ENCODE measurements around the gene MANBA.
"Not testable (repeated sequence)": the region's sequence is repeated elsewhere in the genome, so short reads cannot be mapped to it uniquely, and the experiment has no call there.

Gene MANBA

DNA sequence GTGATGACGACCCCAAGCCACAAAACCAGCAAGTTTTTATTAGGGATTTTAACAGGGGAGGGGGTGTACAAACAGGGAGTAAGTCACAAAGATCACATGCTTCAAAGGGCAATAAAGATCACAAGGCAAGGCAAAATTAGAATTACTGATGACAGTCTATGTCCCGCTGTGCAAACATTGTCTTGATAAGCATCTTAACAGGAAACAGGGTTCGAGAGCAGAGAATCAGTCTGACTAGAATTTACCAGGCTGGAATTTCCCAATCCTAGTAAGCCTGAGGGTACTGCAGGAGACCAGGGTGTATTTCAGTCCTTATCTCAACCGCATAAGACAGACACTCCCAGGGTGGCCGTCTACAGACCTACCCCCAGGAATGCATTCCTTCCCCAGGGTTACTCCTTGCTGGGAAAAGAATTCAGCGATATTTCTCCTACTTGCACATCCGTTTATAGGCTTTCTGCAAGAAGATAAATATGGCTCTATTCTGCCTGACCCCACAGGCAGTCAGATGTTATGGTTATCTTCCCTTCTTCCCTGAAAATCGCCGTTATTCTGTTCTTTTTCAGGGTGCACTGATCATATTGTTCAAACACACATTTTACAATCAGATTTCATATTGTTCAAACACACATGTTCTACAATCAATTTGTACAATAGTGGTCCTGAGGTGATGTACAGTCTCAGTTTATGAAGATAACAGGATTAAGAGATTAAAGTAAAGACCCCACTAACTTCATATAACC, 41.8 kb downstream of the MANBA start:
- not testable (repeated sequence) for DNase-seq

DNA sequence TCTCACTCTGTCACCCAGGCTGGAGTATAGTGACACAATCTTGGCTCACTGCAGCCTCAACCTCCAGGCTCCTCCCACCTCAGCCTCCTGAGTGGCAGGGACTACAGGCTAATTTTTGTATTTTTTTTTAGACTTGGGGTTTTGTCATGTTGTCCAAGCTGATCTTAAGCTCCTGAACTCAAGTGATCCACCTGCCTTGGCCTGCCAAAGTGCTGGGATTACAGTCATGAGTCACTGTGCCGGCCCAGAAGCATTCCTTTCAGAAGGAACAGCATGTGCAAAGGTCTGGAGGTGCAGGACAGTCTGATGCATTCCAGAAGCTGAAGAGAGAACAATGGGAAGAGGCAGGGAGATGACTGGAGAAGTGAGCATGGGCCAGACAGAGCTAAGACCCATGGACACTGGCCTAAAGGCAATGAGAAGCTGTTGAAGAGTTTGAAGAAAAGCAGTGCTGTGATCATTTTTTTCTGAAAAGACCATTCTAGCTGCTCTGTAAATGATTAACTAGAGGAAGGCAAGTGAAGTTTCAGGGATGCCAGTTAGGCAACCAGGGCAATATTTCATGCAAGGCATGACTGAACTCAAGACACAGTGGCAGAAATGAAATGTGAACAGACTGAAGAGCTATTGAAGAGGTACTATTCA, 43.2 kb downstream of the MANBA start:
- no peak for DNase-seq

GRCh38 chr4:102715057-102715456, 45.7 kb downstream of the MANBA start:
- DNase-seq, result no peak

DNA sequence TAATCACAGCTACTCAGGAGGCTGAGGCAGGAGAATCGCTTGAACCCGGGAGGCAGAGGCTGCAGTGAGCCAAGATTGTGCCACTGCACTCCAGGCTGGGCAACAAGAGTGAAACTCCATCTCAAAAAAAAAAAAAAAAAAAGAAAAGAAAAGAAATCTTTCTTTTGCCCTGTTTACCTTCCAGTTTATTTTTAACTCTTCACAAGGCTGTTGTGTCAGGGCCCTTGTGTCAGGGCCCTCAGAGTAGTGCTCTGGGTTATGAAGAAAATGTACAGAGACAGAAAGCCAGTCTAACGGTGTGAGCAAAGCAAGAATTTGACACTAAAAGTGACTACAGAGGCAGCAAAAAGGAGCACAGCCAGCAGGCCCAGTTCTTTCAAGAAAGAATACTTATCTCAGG, 47.0 kb downstream of the MANBA start:
- DNase-seq, result not testable (repeated sequence)

DNA sequence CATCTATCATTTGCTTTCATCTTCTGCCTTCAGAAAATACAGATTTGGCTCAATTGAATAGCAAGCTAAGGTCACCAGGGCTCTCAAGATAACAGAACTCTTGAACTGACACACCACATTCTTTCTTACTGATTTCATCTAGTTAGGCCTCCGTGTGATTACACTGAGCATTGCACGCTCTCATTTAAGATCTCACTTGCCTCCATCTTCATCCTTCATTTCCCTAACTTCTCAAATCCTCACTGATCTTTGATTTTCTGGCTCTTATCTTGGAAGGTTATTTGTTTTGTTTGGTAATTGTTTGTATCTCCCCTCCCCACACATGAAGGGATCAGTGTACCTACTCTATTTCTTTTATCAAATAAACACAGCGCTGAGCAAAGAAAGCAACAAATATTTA, 47.7 kb downstream of the MANBA start:
- no peak for DNase-seq

- DNase-seq, result no peak
Observed at GRCh38 chr4:102710986-102711385, 49.8 kb downstream of the MANBA start.

DNA sequence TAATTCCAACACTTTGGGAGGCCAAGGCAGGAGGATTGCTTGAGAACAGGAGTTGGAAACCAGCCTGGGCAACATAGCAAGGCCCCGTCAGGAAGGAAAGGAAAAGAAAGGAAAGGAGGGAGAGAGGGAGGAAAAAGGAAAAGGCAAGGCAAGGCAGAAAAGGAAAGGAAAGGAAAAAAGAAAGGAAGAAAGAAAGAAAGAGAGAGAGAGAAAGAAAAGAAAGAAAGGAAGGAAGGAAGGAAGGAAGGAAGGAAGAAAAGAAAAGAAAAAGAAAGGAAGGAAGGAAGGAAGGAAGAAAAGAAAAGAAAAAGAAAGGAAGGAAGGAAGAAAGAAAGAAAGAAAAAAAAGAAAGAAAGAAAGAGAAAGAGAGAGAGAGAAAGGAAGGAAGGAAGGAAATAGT, 51.7 kb downstream of the MANBA start:
- DNase-seq, result not testable (repeated sequence)

DNA sequence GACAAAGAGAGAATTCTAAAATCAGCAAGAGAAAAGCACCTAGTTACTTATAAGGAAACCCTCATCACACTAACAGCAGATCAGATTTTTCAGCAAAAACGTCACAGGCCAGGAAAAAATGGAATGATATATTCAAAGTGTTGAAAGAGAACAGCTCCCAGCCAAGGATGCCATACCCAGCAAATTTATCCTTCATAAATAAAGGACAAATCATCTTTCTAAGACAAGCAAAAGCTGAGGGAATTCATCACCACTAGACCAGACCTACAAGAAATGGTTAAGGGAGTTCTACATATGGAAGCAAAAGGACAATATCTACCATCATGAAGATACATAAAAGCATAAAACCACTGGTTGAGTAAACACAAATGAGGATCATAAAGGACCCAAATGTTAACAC, 53.6 kb downstream of the MANBA start:
- DNase-seq, result no peak

GRCh38 chr4:102705391-102705935, 55.3 kb downstream of the MANBA start:
- DNase-seq, result no peak

DNA sequence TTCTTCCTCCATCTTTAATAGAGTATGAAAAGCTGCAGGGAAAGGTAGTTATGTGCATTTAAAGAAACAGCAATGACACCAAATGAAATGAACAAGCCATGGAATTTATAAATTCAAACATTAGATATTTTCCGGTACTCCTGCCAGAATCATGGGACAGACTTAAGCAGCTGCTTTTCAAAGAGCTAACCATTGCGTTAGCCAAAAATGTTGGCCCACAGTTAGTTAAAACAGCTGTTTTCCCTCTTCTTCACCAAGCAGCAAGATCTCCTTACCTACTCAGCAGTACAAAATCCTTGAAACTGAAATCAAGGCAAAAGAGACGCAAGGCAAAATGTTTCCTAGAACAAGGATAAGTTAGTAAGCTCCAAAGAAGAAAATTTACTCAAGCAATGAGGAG, 64.0 kb downstream of the MANBA start:
- DNase-seq, result no peak

DNA sequence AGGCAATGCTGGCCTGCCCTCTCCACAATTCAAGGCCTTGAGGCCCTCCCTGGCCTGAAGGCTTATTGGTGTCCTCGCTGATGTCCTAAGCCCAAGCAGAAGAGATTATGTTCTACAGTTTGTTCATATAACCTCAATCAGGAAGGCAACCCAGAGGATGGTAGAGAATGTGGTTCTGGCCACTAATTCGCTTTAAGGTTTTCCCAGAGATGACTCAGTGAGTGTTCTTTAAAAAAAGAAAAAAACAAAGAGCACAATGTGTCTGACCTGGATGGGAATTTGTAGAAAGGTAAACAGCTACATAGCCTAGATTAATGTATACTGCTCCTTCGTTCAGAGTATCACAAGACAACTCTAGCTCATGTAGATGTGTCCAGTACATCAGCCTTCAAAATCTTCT, 66.0 kb downstream of the MANBA start:
- no peak for DNase-seq

DNA sequence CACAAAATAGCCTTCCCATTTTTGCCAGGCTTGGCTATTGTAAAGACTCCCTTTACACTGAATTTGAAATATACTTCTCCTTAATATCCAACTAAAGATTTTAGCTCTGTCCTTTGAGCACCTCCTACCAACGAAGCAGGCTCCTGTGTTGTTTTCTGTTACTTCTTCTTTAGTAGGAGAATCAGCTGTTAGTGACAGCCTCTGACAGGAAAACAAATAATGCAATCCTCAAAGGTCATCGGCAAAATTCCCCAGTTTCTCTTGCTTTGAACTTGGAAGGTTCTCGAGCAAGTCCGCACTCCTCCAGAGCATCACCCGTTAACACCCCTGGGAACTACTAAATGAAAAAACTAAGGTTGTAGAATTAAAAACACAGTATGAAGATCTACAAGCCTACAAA, 66.9 kb downstream of the MANBA start:
- no peak for DNase-seq

GRCh38 chr4:102693262-102693850, 67.4 kb downstream of the MANBA start:
- DNase-seq, result no peak

GRCh38 chr4:102692474-102692873, 68.3 kb downstream of the MANBA start:
- no peak for DNase-seq

DNA sequence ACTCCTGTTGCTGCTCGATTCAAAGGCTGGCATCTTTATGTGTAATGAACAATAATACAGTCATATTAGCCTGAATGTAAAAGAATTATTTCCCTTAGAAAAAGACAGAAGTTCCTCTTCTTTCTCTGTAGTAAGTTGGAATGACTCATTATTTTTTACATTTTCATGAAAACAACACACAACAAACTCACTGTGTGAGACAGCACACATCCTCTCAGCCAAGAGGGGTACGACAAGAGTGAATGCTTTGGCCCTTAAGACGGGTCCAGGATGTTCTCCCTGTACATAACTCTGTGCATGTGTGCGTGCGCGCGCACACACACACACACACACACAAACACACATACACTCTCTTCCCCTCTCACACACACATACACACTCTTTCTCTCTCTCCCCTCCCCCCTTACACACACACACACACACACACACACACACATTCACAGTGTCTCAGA, 72.8 kb downstream of the MANBA start:
- DNase-seq, result no peak

DNA sequence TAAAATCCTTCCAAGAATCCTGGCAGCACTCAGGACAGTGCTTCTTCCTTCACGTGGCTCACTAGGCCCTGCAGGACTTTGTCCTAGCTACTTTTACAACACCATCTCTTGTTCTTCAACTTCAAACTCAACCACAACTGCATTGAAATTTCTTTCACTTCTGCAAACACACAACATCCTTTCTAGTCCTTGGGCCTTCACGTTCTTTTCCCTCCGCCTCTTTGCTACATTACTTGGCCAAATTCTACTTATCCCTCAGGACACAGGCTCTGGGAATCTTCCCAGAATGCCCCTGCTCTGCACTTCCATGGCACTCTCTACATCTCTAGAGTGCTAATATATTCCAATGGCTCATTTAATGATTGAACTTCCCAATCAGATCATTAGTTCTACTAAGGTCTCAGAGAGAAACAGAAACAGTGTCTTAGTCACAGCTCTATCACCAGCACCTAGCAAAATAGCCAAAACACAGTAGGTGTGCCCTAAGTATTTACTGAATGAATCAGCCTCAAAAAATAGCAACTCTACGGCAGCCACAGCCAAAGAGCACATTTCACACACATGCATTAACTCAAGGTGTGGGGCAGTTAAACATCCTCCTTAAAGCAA, 73.3 kb downstream of the MANBA start:
- DNase-seq, result no peak

GRCh38 chr4:102685768-102686167, 75.0 kb downstream of the MANBA start:
- DNase-seq, result no peak

- no peak for DNase-seq
Observed at GRCh38 chr4:102684610-102685052, 76.1 kb downstream of the MANBA start.

- no peak for DNase-seq
Observed at GRCh38 chr4:102683881-102684609, 76.7 kb downstream of the MANBA start.

- no peak for DNase-seq
Observed at GRCh38 chr4:102678695-102679335, 82.0 kb downstream of the MANBA start.

- no peak for DNase-seq
Observed at GRCh38 chr4:102678107-102678506, 82.7 kb downstream of the MANBA start.

DNA sequence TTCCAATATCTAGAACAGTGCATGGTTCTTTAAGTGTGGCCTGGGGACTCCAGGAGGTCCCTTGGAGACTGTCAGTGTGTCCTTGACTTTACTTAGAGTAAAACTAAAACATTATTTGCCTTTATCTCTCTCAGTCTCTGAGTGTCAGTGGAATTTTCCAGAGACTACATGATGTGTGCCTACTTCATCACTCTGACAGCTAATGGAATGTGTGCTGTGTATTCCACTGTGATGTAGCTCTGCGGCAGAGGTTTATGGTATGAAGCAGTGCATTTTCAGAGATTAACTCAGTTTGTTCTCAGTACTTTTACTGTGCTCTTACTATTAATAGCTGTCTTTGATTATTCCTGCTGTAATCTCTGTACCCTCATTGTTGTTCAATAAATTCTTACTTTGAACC, 85.6 kb downstream of the MANBA start:
- no peak for DNase-seq
